GM18870 (cell line): Measurements from ENCODE around the gene MLXIP.

Experiments
- ATAC-seq: cut with Tn5 transposase; IDR thresholded peaks from one replicate; pipeline ENCODE4 v1.9.1; 2021; ENCODE audit warnings: moderate library complexity; ENCODE audit not compliant: unreplicated experiment

The MLXIP gene

DNA sequence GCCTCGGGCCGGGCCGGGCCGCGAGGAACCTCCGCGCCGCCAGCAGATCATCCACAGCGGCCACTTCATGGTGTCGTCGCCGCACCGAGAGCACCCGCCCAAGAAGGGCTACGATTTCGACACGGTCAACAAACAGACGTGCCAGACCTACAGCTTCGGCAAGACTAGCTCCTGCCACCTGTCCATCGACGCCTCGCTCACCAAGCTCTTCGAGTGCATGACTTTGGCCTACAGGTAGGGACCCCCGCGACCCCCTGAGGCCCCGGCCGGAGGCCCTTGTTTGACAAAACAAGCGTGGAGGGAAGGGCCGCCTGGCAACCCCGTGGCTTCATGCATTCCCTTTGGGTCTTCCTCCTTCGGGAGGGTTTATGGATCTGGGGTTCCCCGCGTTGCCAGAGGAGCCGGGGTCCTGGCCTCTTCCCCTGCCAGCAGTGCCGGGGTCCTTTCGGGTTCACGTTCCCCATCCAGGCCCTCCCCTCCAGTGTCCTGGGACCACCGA is 526 bp downstream of the MLXIP start:
- no peak for ATAC-seq

- no peak for ATAC-seq
These were observed 1.1 kb downstream of the MLXIP start for GRCh38 chr12:122079532-122080081.

DNA sequence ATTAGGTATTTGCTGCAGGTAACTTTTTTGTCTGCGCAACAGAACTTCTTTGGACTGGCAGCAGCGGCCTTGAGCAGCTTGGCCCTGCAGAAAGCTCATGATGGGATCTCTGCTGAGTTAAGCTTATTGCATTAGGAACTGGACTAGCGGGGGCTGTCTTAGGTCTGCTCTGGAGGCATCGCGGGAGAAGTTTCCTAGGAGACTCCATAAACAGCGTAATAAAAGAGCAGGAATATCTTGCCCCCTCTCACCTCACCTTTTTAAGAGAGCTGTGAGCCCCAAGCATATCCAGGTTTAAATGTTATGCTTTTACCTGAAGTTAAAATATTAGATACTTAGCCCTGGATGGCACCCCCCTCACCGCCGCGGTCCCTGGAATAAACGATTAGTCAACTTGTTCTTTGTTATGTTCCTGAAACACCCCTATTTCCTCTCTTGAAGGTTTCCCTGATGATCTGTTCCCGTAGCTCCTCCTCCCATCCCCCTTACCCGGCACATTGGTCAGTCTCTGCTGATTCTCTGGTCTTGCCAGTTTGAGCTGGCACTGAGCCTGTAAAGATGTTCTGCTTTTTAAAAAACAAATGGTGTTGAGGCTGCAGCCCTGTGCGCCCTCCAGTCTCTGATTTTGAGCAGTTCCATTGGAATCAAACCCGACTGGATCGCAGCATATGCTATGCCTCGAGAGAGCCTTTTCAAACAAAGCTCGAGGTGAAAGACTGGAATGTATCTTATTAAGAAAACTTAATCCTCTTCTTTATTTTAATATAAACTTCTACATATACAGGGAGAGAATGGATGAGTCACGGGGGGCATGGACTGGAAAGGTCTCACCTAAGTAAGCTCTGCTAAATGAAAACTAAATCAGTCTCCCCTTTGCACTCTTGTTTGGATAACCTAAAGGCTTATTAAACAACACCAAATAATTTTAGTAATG is 1.9 kb downstream of the MLXIP start:
- no peak for ATAC-seq

GRCh38 chr12:122081083-122081696 is 2.6 kb downstream of the MLXIP start:
- no peak for ATAC-seq

- peak; percentile 48 for ATAC-seq
These were observed 3.2 kb downstream of the MLXIP start for GRCh38 chr12:122081697-122082221.

GRCh38 chr12:122082621-122083356 is 4.2 kb downstream of the MLXIP start:
- ATAC-seq: no peak

GRCh38 chr12:122084857-122085405 is 6.4 kb downstream of the MLXIP start:
- ATAC-seq: no peak

GRCh38 chr12:122085591-122085990 is 7.0 kb downstream of the MLXIP start:
- no peak for ATAC-seq

GRCh38 chr12:122086116-122086515 is 7.6 kb downstream of the MLXIP start:
- no peak for ATAC-seq

DNA sequence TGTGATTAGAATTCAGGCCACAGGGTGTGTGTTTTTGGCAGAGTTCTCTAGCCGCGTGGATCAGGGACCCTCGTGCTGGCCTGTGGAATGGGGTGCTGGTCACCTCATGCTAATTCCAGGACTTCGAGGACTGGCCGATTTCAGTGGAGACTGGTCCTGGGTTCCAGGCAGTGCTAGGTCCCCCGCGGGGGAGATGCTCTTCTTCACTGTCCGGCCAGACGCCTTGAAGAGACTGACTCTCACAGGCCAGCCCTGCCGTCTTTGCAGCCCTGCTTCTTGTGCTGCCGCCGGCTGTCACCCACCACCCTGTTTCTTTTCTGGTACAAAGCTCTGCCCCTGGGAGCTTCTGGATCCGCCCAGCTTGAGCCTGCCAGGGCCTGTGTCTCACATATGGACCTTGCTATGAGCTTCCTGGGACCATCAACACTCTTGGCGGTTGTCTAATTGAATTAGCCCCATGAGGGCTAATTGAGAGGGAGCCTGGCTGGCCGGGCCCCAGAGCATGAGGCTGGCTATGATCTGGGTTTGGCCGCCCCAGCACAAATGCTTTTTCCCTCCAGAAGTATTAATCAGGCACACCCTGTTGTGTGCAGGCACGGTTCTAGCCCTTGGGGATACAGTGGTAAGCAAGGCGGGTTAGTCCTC is 8.2 kb downstream of the MLXIP start:
- ATAC-seq: no peak

- no peak for ATAC-seq
These were observed 9.0 kb downstream of the MLXIP start for GRCh38 chr12:122087431-122088178.

DNA sequence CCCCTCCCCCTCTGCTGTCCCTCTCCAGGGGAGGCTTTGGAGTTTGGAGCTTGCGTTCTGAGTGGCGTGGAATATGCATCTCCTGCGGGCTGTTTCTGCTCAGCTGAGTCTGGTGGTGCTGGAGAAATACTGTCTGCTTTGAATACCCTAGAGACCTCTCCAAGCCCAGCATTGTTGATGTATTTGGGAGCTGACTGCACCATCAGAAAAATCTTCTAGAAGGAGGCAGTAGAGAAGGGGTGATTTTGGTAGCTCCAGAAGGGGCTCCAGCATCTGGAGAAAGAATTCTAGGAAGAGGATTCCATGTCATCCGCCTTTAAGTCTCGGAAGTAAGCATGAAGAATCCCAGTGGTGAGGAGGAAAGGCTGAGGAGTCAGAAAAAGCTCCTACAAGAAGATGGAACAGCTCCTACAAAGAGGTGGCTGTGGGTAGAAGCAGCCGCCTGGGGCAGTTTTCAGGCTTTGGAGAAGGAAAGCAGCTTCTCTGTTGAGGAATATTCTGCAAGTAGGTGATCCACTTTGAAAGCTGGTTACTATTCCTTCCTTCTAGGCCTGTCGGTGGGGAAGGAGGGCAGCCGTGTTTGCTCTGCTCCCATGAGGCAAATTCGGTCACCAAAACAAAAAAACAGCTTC is 9.7 kb downstream of the MLXIP start:
- no peak for ATAC-seq

DNA sequence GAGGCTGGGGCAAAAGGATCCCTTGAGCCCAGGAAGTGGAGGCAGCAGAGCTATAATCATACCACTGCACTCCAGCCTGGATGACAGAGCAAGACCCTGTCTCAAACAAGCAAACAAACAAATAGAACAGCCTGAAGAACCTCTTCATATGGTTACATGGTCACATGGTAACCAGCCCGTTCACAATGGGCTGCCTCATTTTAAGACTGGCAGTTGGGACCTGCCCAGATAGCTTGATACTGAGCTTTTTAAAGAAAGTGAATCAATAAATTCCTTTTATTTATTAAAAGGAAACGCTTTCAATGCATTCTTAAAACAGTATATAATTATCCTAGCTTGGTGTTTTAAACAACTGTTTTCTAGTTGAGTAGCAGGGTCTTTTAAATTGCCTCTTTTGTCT is 10.5 kb downstream of the MLXIP start:
- ATAC-seq: no peak

DNA sequence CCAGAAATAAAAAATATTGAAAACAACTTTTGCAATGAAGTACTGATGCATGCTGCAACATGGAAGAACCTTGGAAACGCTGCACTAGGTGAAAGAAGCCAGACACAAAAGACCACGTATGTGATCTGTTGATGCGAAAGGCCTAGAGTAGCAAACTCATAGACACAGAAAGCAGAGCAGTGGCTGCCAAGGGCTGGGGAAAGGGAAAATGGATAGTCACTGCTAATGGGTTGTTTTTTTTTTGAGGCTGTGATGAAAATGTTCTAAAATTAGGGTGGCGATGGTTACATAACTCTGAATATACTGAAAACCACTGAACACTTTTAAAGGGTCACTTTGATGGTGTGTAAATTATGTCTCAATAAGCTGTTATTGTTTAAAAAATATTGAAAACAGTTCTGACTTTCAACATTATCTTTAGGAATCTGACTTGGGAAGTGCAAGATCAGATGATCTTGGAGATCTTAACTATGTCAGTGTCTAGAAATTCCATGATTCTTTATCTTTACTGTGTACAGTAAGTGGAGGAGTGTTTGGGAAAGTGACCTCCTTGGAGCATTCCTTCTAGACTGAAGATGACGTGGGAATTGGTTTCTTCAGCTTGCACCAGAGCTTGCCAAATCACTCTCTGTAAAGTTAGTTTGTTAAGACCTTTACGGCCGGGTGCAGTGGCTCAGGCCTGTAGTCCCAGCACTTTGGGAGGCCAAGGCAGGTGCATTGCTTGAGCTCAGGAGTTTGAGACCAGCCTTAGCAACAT is 12.4 kb downstream of the MLXIP start:
- no peak for ATAC-seq

- no peak for ATAC-seq
These were observed 14.7 kb downstream of the MLXIP start for GRCh38 chr12:122093098-122093883.

DNA sequence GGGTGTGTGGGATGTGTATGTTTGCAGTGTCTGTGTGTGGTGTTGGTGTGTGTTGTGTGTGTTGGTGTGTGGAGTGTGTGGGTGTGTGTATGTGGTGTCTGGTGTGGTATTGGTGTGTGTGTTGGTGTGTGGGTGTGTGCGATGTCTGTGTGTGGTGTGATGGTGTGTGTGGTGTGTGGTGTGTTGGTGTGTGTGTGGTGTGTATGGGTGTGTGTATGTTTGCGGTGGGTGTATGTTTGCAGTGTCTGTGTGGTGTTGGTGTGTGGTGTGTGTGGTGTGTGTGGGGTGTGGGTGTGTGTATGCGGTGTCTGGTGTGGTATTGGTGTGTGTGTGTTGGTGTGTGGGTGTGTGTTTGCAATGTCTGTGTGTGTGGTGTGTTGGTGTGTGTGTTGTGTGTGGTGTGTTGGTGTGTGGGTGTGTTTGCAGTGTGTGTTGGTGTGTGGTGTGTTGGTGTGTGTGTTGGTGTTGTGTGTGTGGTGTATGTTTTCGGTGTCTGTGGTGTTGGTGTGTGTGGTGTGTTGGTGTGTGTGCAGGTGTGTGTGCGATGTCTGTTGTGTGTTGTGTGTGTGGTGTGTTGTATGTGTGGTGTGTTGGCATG is 15.7 kb downstream of the MLXIP start:
- ATAC-seq: no peak
